GM12891 (cell line): ENCODE data around the gene PDF.
"Not testable (repeated sequence)": the region's sequence is repeated elsewhere in the genome, so short reads cannot be mapped to it uniquely, and the experiment has no call there.

Experiments
- DNase-seq: peaks from one replicate; pipeline ENCODE4 v3.0.0; 2011; ENCODE audit warnings: low spot score; ENCODE audit not compliant: insufficient read length
- FAIRE-seq: peaks from 2 replicates; lab custom pipeline; 2011; peaks lifted over from hg19 to GRCh38; lab: Jason Lieb, UNC
- PAX5 ChIP-seq: IDR thresholded peaks from 2 replicates; pipeline ENCODE4 v1.6.1; 2011; ENCODE audit warnings: low read length, moderate library complexity, mild to moderate bottlenecking; ENCODE audit not compliant: insufficient read depth, severe bottlenecking
- POLR2A ChIP-seq: IDR thresholded peaks from 2 replicates; pipeline ENCODE4 v1.6.1; 2011; ENCODE audit warnings: low read depth, low read length, control low read depth
- POLR2AphosphoS5 ChIP-seq: IDR thresholded peaks from 2 replicates; pipeline ENCODE4 v1.6.1; 2011; ENCODE audit warnings: low read depth, low read length, control low read depth
- POU2F2 ChIP-seq: IDR thresholded peaks from 2 replicates; pipeline ENCODE4 v1.6.1; 2011; ENCODE audit warnings: low read depth, mild to moderate bottlenecking, control low read depth, low read length, moderate library complexity
- SPI1 ChIP-seq: IDR thresholded peaks from 2 replicates; pipeline ENCODE4 v1.6.1; 2011; ENCODE audit warnings: low read depth, low read length, control low read depth
- TAF1 ChIP-seq: IDR thresholded peaks from 2 replicates; pipeline ENCODE4 v1.6.1; 2011; ENCODE audit warnings: low read depth, low read length, control low read depth

The PDF gene

GRCh38 chr16:69307856-69308255 lies 22.5 kb downstream of the PDF start:
- DNase-seq = no peak
- TF ChIP-seq POLR2AphosphoS5 (no peak), SPI1 (no peak), TAF1 (no peak), POU2F2 (no peak), POLR2A (no peak), PAX5 (no peak)
- FAIRE-seq = no peak

- FAIRE-seq = no peak
- no peak for DNase-seq
- no peak for TF ChIP-seq POLR2A
Observed at GRCh38 chr16:69307091-69307490, 23.3 kb downstream of the PDF start.

- no peak for TF ChIP-seq POU2F2
- TF ChIP-seq POLR2AphosphoS5 = no peak
- no peak for TF ChIP-seq SPI1
- no peak for TF ChIP-seq PAX5
- FAIRE-seq (no peak), DNase-seq (no peak)
Observed at GRCh38 chr16:69306031-69306430, 24.4 kb downstream of the PDF start.

- TF ChIP-seq TAF1 (no peak), PAX5 (no peak), POU2F2 (no peak), SPI1 (no peak), POLR2AphosphoS5 (no peak), POLR2A (no peak)
- FAIRE-seq = no peak
- no peak for DNase-seq
Observed at GRCh38 chr16:69302301-69302700, 28.1 kb downstream of the PDF start.

GRCh38 chr16:69301861-69302260 lies 28.5 kb downstream of the PDF start:
- FAIRE-seq = peak; percentile 23
- no peak for DNase-seq
- no peak for TF ChIP-seq POU2F2
- no peak for TF ChIP-seq TAF1
- no peak for TF ChIP-seq PAX5
- no peak for TF ChIP-seq SPI1
- no peak for TF ChIP-seq POLR2A
- TF ChIP-seq POLR2AphosphoS5 = no peak

GRCh38 chr16:69301187-69301586 lies 29.2 kb downstream of the PDF start:
- no peak for TF ChIP-seq SPI1
- no peak for TF ChIP-seq POLR2A
- no peak for TF ChIP-seq POLR2AphosphoS5
- no peak for TF ChIP-seq PAX5
- no peak for TF ChIP-seq TAF1
- no peak for TF ChIP-seq POU2F2
- no peak for DNase-seq

GRCh38 chr16:69298261-69298660 lies 32.1 kb downstream of the PDF start:
- FAIRE-seq (no peak), DNase-seq (no peak)
- TF ChIP-seq SPI1 (no peak), POU2F2 (no peak), POLR2A (no peak), POLR2AphosphoS5 (no peak), PAX5 (no peak), TAF1 (no peak)

More at GRCh38 chr16:69301187-69301586, 29.2 kb downstream of the PDF start:
- FAIRE-seq = no peak

GRCh38 chr16:69296771-69297170 lies 33.6 kb downstream of the PDF start:
- not testable (repeated sequence) for DNase-seq, FAIRE-seq

- TF ChIP-seq POLR2AphosphoS5 = no peak
- no peak for DNase-seq
- FAIRE-seq = no peak
Observed at GRCh38 chr16:69294051-69294450, 36.3 kb downstream of the PDF start.

- no peak for TF ChIP-seq POU2F2
- TF ChIP-seq POLR2AphosphoS5 = no peak
- TF ChIP-seq SPI1 = no peak
- TF ChIP-seq POLR2A = no peak
- TF ChIP-seq PAX5 = no peak
- no peak for TF ChIP-seq TAF1
- DNase-seq (no peak), FAIRE-seq (no peak)
Observed at GRCh38 chr16:69293401-69293800, 37.0 kb downstream of the PDF start.

GRCh38 chr16:69291657-69292056 lies 38.7 kb downstream of the PDF start:
- FAIRE-seq = not testable (repeated sequence)

GRCh38 chr16:69286941-69287713 lies 43.3 kb downstream of the PDF start:
- TF ChIP-seq POLR2AphosphoS5 (no peak), PAX5 (no peak), POU2F2 (no peak), SPI1 (no peak), TAF1 (no peak), POLR2A (no peak)
- DNase-seq = no peak
- FAIRE-seq = no peak

More at GRCh38 chr16:69291657-69292056, 38.7 kb downstream of the PDF start:
- not testable (repeated sequence) for DNase-seq
